ENCODE data around the gene THAP7.
"Not testable (repeated sequence)": the region's sequence is repeated elsewhere in the genome, so short reads cannot be mapped to it uniquely, and the experiment has no call there.

The THAP7 gene

DNA sequence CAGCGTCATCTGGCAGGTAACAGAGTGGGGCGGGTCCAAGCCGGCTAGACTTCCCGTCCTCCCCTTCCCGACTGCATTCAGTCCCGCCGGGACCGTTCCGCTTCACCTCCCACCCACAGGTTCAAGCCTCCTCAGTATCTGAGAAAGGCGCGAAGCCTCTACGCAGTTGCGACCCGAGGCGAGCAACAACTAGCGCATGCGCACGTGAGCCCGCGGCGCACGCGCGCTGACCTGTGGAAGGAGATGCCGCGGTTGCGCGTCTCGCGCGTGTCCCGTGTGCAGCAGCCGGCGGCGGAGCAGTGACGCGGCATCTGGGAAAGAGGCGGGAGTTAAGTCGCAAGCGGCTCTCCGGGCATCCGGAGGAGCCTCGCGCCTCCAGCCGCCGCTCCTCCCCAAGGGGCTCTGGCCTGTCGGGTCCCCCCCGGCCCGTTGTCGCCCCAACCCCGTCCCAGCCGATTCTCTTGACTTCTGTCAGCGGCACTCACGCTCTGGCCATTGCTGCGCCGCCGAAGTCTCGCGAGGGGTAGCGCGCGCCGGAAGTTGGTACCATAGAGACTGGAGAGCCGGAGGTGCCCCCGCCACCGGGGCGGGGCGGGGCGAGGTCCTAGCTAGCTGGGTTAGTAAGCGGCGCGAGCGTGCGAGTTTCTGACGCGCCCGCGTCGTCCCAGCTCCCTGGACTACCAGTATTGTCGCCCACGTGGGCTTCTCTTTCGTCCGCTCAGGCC lies at the start of gene THAP7:
THAP7 (minus strand) TSS at position 518 of the 725 bp plus-strand sequence; CDS start at position 311, 207 bp downstream.
- peak; percentile 79 for DNase-seq (ENCODE audit: low read depth, low spot score)
- H3K27ac ChIP-seq = peak within 1 kb of the TSS; percentile 98

DNA sequence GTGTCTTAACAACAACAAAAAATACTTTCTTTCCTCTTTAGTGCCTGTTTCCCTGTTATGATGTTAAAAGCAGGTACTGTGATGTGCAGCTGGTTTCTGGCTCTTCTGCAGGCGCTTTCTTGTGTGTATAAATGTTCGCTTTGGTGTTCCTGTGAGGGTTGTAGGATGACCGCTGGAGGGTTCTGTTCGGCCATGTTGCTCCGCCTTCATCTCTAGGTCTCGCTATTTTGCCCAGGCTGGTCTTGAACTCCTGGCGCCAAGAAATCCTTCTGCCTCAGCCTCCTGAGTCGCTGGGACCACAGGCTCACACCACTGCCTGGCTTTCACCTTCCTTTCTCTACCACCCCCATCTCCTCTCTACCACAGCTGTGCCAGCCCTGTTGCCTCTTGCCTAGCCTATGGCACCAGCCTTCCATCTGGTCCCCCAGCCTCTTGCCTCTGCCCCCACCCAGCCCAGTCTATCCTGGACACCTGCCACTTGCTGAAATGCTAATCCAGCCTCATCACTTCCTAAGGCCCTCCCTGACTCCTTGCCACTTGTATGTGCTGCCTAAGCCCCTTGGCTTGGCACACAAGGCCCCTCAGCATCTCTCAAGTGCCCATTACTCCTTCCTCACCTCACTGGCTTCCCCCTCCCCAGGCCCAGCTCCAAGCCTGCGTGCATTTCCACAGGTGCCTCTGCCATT lies 49.4 kb upstream of the THAP7 start:
- H3K27ac ChIP-seq = no peak overlapping the region
- DNase-seq (ENCODE audit: low read depth, low spot score) = no peak

- DNase-seq (ENCODE audit: low read depth, low spot score); H3K27ac ChIP-seq: not testable (repeated sequence)
These were observed 47.0 kb upstream of the THAP7 start for GRCh38 chr22:21048965-21049364.

DNA sequence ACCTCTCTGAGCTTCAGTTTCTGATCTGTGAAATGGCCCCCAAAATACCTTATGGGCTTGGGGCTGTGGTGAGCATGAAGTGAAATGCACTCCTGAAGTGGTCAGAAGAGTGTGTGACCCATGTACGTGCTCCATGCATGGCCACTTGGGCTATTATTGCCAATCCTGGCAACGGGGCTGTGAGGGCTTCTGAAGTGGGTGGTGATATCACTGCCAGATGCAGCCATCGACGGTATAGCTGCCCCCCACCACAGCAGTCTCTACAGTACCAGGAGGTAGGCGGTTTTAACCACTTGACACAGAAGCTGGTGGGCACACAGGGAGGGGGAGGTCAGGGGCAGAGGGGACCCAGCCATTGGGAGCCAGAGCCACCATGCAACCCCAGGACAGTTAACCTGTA lies 46.5 kb upstream of the THAP7 start:
- not testable (repeated sequence) for H3K27ac ChIP-seq; DNase-seq (ENCODE audit: low read depth, low spot score)

DNA sequence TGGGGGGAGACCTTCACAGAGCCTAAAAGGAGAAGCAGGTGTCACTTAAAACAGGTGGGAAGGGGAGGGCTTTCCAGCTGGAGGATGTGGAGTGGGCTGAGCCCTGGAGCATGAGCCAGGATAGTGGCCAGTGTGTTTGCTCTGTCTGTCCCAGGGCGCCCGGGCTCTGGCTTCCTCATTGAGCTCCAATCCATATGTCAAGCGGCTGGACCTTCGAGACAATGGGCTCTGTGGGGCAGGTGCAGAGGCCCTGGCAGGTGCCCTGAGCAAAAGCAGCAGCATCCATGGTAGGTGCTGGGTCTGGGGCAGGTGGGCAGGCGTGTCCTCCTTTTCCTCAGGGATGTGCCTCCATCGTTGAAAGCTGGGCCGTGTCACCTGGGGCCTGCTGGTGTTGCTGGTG lies 45.8 kb upstream of the THAP7 start:
- no peak for DNase-seq (ENCODE audit: low read depth, low spot score)
- no peak overlapping the region for H3K27ac ChIP-seq

GRCh38 chr22:21047035-21047661 lies 45.2 kb upstream of the THAP7 start:
- no peak for DNase-seq (ENCODE audit: low read depth, low spot score)
- no peak overlapping the region for H3K27ac ChIP-seq

GRCh38 chr22:21045585-21046294 lies 43.8 kb upstream of the THAP7 start, which contains the start of gene LRRC74B:
TSS of gene LRRC74B (plus strand) at chr22:21045946. CDS start at chr22:21045987, 41 bp downstream.
- H3K27ac ChIP-seq = no peak within 1 kb of the TSS

GRCh38 chr22:21044931-21045584 lies 43.1 kb upstream of the THAP7 start:
- H3K27ac ChIP-seq = no peak overlapping the region
- DNase-seq (ENCODE audit: low read depth, low spot score) = no peak

More at GRCh38 chr22:21045585-21046294, 43.8 kb upstream of the THAP7 start, which contains the start of gene LRRC74B:
- DNase-seq (ENCODE audit: low read depth, low spot score) = peak; percentile 46

DNA sequence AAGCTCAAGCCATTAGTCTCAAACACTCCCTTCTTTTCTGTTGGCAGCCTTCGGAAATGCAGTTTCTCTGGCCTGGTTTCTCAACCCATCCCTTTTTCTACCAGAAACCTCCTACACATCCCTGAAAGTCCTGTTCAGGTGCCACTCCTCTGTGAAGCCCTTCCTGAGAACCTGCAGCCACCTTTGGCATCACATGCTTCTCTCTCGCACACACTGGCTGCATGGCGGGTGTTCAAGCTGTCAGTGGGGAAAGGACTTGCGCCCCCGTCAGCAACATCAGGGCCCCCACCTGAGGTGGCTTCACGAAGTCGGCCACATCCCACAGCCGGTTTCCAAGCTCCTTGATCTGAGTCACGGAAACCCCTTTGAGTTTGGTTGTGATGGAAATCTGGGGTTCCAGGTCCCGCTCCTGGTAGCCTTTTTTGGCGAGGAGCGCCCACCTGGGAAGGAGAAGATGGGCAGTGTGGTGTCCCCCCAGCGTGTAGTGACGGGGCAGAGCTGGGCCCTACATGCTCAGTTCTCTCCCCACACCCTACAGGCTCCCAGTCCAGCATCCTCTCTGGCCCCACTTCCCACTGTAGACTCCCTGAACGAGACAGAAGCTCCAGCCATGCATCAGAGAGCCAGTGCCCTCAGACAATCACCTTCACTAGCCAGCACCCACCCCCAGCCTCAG lies 42.1 kb upstream of the THAP7 start:
- peak overlapping the region; percentile 22 for H3K27ac ChIP-seq
- DNase-seq (ENCODE audit: low read depth, low spot score) = no peak

DNA sequence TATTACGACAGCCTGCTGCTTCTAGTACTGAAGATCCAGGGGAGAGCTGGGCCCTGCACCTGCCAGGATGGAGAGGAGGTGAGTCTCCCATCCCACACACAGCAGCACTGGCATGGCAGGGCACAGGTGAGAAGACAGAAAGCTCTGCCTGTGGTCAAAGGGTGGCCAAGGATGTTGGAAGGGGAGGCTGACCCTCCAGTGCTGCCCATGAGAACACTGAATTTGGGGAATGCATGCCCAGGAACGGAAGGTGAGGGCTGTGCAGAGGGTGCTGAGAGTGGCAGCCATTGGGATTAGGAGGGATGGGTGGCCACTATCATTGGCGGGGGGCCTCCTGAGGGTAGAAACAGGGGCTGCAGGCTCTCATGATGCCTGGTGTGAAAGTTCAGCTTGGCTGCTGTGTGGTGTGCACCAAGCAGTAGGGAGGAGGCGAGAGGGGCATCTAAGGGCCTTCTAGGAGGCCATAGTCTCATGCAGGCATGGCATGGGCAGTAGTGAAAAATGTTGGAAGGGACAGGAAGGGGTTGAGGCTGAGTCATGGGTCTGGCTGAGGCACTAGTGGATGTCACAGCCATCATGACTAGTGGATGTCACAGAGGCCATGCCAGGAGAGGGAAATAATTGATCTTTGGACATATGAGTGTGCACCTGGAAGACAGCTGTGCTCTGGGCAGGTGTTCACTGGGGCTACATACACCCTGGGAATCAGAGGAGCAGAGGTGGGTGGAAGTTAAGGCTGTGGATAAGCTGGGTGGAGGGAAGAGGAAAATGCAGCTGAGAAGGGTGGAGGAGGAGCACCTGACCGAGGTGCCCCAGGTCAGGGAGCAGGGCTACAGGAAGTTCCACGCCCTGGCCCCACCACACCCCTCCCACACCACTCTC lies 41.3 kb upstream of the THAP7 start:
- no peak for DNase-seq (ENCODE audit: low read depth, low spot score)
- H3K27ac ChIP-seq = peak overlapping the region; percentile 22

DNA sequence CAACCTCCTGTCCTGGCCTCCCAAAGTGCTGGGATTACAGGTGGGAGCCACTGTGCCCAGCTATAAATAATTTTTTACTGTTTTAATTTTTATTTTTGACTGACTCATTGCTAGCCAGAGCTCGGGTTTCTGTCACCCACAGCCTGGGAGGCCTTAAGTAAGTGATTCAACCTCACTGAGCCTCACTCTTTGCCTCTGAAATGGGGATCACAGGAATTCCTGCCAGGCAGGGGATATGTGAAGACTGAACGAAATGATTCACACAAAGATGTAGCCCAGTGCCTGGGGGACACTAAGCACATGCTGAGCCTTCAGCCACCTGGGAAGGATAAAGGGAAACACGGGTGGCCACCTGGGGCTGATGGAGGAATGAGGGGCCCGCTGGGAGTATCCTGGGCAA lies 40.0 kb upstream of the THAP7 start:
- no peak for DNase-seq (ENCODE audit: low read depth, low spot score)
- peak overlapping the region; percentile 7 for H3K27ac ChIP-seq

DNA sequence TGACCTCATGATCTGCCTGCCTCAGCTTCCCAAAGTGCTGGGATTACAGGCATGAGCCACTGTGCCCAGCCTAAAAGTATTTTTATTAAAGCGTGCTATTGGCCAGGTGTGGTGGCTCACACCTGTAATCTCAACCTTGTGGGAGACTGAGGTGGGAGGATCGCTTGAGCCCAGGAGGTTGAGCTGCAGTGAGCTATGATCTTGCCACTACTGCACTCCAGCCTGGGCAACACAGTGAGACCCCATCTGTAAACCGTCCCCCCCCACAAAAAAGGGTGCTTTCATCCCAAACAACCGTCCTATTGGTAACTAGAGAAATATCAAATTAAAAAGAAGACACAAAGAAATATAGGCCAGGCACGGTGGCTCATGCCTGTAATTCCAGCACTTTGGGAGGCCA lies 37.2 kb upstream of the THAP7 start:
- not testable (repeated sequence) for DNase-seq (ENCODE audit: low read depth, low spot score); H3K27ac ChIP-seq

DNA sequence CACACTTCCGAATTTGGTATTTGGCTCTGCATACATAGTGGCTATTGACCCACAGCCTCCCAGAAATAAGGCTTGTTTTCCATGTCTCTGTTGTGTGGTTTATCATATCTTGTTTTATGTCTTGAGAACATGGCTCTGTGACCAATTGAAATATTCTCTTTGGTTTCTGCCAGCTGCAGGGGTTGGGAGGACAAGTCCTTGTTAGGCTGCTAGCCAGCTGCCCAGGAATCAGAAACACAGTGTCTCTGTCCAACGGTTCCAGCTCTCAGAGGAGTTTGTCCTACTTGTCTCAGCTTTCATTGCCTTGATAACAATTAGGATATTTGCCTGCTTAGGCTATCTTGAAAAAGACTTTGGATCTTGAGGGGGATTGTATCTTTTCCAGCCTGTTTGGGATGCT lies 36.5 kb upstream of the THAP7 start:
- peak overlapping the region; percentile 53 for H3K27ac ChIP-seq
- no peak for DNase-seq (ENCODE audit: low read depth, low spot score)

- H3K27ac ChIP-seq = no peak overlapping the region
- DNase-seq (ENCODE audit: low read depth, low spot score) = no peak
These were observed 33.1 kb upstream of the THAP7 start for GRCh38 chr22:21034989-21035388.

GRCh38 chr22:21033895-21034294 lies 32.0 kb upstream of the THAP7 start:
- DNase-seq (ENCODE audit: low read depth, low spot score) = no peak
- H3K27ac ChIP-seq = no peak overlapping the region

GRCh38 chr22:21032868-21033688 lies 31.2 kb upstream of the THAP7 start:
- no peak for DNase-seq (ENCODE audit: low read depth, low spot score)

DNA sequence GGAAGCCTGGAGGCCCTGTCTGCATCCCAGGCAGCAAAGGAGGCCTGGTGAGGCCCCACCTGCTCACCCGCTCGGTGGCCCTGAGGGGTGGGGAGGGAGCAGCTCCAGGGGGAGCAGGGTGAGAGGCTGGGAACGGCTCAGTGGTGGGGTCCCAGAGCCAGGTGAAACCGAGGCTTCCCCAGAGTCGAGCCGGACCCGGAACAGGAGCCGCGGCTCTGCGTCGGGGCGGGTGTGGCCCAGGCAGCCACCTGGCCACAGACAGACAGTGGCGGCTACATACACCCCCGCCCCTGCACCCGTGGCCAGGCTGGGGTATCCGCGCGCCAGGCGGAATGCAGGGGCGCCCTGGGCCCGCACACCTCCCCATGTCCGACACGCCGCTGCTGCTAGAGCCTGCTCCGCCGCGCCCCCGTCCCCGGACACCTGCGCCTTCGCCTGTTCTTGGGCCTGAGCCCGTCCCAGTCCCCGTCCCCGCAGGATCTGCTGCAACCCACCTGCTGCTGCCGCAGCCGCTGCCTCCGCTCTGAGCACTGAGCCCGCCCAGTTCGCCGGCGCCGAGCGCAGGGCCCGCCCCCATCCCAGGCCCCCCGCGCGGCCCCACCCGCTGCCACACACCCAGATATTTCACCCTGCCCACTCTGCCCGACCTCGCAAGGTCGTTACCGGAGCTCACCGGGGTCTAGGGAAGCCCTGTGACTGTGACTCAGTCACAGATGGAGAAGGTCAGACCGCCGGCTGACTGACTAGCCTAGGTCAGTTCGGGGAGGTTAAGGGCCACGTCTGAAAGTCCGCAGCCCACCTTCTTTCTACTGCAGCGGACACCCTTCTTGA lies 30.3 kb upstream of the THAP7 start, which contains the start of gene SLC7A4:
SLC7A4 (minus strand) TSS at position 525 of the 831 bp plus-strand sequence. CDS start 749 bp downstream, outside the sequence.
- no peak within 1 kb of the TSS for H3K27ac ChIP-seq
- no peak for DNase-seq (ENCODE audit: low read depth, low spot score)

More at GRCh38 chr22:21032868-21033688, 31.2 kb upstream of the THAP7 start:
- no peak overlapping the region for H3K27ac ChIP-seq

Data from epithelial cell of prostate (primary cell).